K562 (cell line): ENCODE measurements around the gene EDA. TPM values are rescaled to one million over a fixed set of nuclear protein-coding genes. Genes with fewer than 3 reads are reported as not detected.

ENCODE experiments used
- KLF10 ChIP-seq: fragments of 250-450 bp; sonication (Bioruptor Pico); IDR thresholded peaks from 2 replicates; pipeline ENCODE4 v1.6.1; 2021; ENCODE audit warnings: matching md5 sums
- NR3C1 ChIP-seq: sonication (generic); formaldehyde crosslinking; IDR thresholded peaks from 2 replicates; pipeline ENCODE4 v1.8.1; 2022; ENCODE audit warnings: missing genetic modification reagents
- ZNF12 ChIP-seq: sonication (generic); formaldehyde crosslinking; IDR thresholded peaks from 2 replicates; pipeline ENCODE4 v1.4.0; 2020; ENCODE audit warnings: mild to moderate bottlenecking, missing genetic modification reagents
- polyA plus RNA-seq, 8 experiments: library from polyadenylated mRNA; depleted of rRNA in 4 of 8; stranded (reverse) in 5 of 8; unstranded in 3 of 8; fragments of >200 nt; fragmentation: Nextera tagmentation in 2 of 8; fragmentation: Illumina TruSeq in 1 of 8; extraction: Ambion mirVana in 2 of 8; extraction: Trizol in 1 of 8; gene quantifications; 2 replicates each; pipeline versions ENCODE4 v1.2.1 to v1.2.3, GENCODE V29; 2011 to 2014; ENCODE audit warnings: inconsistent platforms in 1 of 8, missing spikeins in 1 of 8
- total RNA-seq, 7 experiments: library from RNA; depleted of rRNA in 6 of 7; stranded (reverse); fragments of >200 nt in 6 of 7; fragmentation: Illumina TruSeq in 2 of 7; extraction: Trizol in 2 of 7; gene quantifications; 2 replicates each; pipeline versions ENCODE4 v1.2.1 to v1.2.3, GENCODE V29; 2011 to 2021; ENCODE audit warnings: low replicate concordance in 1 of 7
- TF ChIP-seq, protein P1 (sequence below): fragments of 450-650 bp; conservative IDR thresholded peaks from 2 replicates; pipeline ENCODE4 v1.6.1; 2016; ENCODE audit warnings: missing genetic modification characterization, low read depth, mild to moderate bottlenecking, missing compliant biosample characterization, moderate library complexity
- TF ChIP-seq, protein P2 (sequence below): fragments of 250-450 bp; sonication (Bioruptor Pico); IDR thresholded peaks from 2 replicates; pipeline ENCODE4 v1.5.0; 2020; ENCODE audit warnings: mild to moderate bottlenecking, borderline replicate concordance
- TF ChIP-seq, protein P3 (sequence below), 2 experiments: fragments of 450-650 bp; formaldehyde crosslinking in 1 of 2; IDR thresholded peaks; 2 replicates each; pipeline versions ENCODE4 v1.4.0 to v1.6.1; 2014 to 2020; ENCODE audit warnings: mild to moderate bottlenecking in 2 of 2, borderline replicate concordance in 1 of 2, low read depth in 1 of 2

The EDA gene
- total and polyA plus RNA-seq, 9 of the 15 experiments (the other 6 are each of a cell fraction or from before 2014, with no cell fraction given): 0.03 to 0.40 (median 0.07) TPM

DNA sequence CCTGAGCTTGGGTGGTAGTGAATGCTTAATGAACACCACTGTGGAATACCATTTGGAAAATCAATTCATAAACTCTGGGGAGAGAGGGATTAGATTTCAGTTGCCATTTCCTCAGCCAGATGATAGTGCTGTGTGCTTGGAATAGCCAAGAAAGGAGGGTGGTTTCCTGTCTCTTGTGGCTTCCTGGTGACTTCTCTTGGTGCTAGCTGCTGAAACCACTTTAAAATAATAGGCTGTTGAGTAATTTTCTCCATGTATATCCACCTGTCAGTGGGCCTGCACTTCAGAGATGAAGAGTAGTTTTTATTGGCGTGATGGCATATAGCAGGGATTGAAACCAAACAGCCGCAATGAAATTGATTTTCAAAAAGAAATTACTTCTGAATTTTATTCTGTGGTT lies 11.8 kb downstream of the EDA start (continued):
- TF ChIP-seq, protein P1, sequence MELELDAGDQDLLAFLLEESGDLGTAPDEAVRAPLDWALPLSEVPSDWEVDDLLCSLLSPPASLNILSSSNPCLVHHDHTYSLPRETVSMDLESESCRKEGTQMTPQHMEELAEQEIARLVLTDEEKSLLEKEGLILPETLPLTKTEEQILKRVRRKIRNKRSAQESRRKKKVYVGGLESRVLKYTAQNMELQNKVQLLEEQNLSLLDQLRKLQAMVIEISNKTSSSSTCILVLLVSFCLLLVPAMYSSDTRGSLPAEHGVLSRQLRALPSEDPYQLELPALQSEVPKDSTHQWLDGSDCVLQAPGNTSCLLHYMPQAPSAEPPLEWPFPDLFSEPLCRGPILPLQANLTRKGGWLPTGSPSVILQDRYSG (tag): no peak
- TF ChIP-seq, protein P2, sequence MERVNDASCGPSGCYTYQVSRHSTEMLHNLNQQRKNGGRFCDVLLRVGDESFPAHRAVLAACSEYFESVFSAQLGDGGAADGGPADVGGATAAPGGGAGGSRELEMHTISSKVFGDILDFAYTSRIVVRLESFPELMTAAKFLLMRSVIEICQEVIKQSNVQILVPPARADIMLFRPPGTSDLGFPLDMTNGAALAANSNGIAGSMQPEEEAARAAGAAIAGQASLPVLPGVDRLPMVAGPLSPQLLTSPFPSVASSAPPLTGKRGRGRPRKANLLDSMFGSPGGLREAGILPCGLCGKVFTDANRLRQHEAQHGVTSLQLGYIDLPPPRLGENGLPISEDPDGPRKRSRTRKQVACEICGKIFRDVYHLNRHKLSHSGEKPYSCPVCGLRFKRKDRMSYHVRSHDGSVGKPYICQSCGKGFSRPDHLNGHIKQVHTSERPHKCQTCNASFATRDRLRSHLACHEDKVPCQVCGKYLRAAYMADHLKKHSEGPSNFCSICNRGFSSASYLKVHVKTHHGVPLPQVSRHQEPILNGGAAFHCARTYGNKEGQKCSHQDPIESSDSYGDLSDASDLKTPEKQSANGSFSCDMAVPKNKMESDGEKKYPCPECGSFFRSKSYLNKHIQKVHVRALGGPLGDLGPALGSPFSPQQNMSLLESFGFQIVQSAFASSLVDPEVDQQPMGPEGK (CRISPR knock-in tag): no peak
- TF ChIP-seq, protein P3, sequence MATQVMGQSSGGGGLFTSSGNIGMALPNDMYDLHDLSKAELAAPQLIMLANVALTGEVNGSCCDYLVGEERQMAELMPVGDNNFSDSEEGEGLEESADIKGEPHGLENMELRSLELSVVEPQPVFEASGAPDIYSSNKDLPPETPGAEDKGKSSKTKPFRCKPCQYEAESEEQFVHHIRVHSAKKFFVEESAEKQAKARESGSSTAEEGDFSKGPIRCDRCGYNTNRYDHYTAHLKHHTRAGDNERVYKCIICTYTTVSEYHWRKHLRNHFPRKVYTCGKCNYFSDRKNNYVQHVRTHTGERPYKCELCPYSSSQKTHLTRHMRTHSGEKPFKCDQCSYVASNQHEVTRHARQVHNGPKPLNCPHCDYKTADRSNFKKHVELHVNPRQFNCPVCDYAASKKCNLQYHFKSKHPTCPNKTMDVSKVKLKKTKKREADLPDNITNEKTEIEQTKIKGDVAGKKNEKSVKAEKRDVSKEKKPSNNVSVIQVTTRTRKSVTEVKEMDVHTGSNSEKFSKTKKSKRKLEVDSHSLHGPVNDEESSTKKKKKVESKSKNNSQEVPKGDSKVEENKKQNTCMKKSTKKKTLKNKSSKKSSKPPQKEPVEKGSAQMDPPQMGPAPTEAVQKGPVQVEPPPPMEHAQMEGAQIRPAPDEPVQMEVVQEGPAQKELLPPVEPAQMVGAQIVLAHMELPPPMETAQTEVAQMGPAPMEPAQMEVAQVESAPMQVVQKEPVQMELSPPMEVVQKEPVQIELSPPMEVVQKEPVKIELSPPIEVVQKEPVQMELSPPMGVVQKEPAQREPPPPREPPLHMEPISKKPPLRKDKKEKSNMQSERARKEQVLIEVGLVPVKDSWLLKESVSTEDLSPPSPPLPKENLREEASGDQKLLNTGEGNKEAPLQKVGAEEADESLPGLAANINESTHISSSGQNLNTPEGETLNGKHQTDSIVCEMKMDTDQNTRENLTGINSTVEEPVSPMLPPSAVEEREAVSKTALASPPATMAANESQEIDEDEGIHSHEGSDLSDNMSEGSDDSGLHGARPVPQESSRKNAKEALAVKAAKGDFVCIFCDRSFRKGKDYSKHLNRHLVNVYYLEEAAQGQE (IDR thresholded peaks at IDR 0.05; ENCODE audit: borderline replicate concordance): no peak
- TF ChIP-seq, protein P3 (CRISPR knock-in tag; IDR thresholded peaks at IDR 0.05; ENCODE audit: low read depth): no peak
- no peak for TF ChIP-seq KLF10 (CRISPR knock-in tag)
- TF ChIP-seq NR3C1 (CRISPR knock-in tag): no peak
- no peak for TF ChIP-seq ZNF12
